Right kidney (tissue), 9 donors: ENCODE results near the gene SLC34A2.
A peak's percentile ranks its signal among the peaks of the same experiment; 100 is the strongest.
"Not testable (repeated sequence)": the region's sequence is repeated elsewhere in the genome, so short reads cannot be mapped to it uniquely, and the experiment has no call there.

Experiments used
- DNase-seq: peaks from one replicate; pipeline ENCODE4 v3.0.0-alpha.2; 2016
- long read RNA-seq, 8 donors: transcript quantifications; one replicate each; lab custom pipeline, GENCODE V29; 2026

Gene SLC34A2, protein sequence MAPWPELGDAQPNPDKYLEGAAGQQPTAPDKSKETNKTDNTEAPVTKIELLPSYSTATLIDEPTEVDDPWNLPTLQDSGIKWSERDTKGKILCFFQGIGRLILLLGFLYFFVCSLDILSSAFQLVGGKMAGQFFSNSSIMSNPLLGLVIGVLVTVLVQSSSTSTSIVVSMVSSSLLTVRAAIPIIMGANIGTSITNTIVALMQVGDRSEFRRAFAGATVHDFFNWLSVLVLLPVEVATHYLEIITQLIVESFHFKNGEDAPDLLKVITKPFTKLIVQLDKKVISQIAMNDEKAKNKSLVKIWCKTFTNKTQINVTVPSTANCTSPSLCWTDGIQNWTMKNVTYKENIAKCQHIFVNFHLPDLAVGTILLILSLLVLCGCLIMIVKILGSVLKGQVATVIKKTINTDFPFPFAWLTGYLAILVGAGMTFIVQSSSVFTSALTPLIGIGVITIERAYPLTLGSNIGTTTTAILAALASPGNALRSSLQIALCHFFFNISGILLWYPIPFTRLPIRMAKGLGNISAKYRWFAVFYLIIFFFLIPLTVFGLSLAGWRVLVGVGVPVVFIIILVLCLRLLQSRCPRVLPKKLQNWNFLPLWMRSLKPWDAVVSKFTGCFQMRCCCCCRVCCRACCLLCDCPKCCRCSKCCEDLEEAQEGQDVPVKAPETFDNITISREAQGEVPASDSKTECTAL
- long read RNA-seq, donor 1, full-length matches to known transcripts: 6 of 6 reads
- long read RNA-seq, donor 1, partial matches to known transcripts: 0 of 6 reads
- long read RNA-seq, donor 1, other reads (novel, unspliced or antisense): 0 of 6 reads
- long read RNA-seq, donor 2: 0 reads
- long read RNA-seq, donor 3, full-length matches to known transcripts: 1 of 1 reads
- long read RNA-seq, donor 3, partial matches to known transcripts: 0 of 1 reads
- long read RNA-seq, donor 3, other reads (novel, unspliced or antisense): 0 of 1 reads
- long read RNA-seq, donor 4, full-length matches to known transcripts: 2 of 2 reads
- long read RNA-seq, donor 4, partial matches to known transcripts: 0 of 2 reads
- long read RNA-seq, donor 4, other reads (novel, unspliced or antisense): 0 of 2 reads
- long read RNA-seq, donor 5, partial matches to known transcripts: 0 of 3 reads
- long read RNA-seq, donor 5, other reads (novel, unspliced or antisense): 0 of 3 reads
- long read RNA-seq, donor 6: 0 reads
- long read RNA-seq, donor 7: 0 reads
- long read RNA-seq, donor 8: 0 reads

DNA sequence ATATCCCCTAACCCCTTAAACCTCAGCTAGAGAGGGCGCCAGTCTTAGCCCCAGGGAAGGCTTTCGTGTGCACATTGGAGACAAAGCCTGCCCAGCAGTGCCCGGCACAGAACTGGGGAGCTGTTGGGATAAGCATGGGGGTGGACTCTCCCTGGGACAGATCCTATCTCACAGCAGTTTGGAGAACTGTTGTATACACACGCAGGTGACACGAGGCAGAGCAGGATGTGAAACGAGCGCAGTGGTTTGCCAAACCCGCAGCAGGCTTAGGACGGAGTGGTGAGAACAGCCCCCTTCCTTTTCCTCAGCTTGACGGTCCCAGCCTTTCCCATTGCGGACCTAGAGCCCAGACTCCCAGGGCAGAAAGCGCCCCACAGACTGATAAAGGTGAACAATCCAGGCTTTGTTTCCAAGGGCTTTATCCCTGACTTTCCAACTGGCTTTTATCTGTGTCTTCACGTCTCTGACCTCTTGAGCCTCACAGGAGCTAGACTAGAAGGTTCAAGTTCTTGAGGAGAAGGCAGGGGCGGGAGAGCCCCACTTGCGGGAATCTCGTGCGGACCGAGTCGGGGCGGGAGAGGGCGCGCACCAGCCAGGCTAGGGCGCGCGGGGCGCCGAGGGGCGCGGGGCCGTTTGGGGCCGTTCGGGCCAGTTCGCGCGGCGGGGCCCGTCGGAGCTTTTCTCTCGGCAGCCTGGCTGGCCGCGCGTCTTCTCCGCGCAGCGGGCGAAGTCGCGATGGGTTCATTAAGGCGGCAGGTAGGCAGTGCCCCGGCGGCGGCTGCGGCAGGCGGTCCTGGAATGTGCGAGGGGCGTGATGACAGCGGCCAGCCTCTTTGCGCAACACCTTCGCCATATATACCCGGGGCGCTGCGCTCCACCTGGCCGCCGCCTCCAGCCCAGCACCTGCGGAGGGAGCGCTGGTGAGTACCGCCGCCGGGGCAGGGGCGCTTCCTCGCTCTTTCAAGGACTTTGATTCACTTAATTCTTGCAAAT, at the start of gene SLC34A2:
Gene SLC34A2 (plus strand): TSS at position 881 of the 993 bp plus-strand sequence. CDS start 6,650 bp downstream, outside the sequence.
- DNase-seq: peak; percentile 71

DNA sequence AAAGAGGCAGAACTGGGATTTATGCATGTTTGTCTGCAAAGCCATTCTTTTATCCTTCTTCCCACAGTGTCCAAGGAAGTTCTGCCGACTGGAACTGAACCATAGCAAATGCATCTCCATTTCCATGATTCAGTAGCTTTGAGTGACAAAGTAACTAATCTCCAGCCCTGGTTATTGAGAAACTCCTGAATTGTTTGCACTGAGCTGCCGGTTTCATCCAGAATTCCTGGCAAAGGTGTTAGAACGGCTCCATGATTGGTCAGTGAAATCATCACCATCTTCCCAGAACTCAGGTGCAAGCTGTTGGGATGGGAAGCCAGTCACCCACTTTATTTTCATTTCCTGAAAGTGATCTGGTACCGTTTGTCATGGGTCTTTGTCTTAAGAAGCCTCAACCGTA, 47.0 kb upstream of the SLC34A2 start:
- DNase-seq: peak; percentile 26

DNA sequence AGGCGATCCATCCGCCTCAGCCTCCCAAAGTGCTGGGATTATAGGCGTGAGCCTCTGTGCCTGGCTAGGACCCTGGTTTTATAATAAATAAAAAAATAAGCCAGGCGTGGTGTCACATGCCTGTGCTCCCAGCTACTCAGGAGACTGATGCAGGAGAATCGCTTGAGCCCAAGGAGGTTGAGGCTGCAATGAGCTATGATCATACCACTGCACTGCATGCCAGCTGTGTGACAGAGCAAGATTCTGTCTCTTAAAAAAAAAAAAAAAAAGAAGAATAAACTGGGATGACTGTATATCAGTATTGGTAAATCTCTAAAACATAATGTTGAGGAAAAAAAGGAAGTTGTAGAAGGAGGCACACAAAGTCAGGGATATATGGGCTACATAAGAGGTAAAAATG, 45.7 kb upstream of the SLC34A2 start:
- no peak for DNase-seq

DNA sequence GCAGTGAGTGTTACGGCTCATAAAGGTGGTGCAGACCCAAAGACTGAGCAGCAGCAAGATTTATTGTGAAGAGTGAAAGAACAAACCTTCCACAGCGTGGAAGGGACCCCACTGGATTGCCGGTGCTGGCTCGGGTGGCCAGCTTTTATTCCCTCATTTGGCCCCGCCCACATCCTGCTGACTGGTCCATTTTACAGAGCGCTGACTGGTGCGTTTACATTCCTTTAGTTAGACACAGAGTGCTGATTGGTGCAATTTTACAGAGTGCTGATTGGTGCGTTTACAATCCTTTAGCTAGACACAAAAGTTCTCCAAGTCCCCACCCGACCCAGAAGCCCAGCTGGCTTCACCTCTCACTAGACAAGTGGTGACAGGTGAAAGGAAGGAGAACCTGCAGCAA, 42.0 kb upstream of the SLC34A2 start:
- DNase-seq: not testable (repeated sequence)

DNA sequence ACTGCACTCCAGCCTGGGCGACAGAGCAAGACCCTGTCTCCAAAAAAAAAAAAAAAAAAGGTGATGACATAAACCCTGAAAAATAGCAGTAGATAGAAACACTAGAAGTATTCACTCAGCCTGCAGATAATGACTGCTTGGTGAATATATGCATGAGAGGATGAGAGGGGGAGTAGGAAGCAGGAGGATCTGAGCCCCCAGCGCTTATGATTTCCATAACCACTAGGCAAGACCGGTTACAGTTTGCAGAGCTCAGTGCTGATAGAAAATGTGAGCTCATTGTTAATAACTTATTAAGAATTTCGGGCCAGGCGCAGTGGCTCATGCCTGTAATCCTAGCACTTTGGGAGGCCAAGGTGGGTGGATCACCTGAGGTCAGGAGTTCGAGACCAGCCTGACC, 40.8 kb upstream of the SLC34A2 start:
- DNase-seq: no peak

DNA sequence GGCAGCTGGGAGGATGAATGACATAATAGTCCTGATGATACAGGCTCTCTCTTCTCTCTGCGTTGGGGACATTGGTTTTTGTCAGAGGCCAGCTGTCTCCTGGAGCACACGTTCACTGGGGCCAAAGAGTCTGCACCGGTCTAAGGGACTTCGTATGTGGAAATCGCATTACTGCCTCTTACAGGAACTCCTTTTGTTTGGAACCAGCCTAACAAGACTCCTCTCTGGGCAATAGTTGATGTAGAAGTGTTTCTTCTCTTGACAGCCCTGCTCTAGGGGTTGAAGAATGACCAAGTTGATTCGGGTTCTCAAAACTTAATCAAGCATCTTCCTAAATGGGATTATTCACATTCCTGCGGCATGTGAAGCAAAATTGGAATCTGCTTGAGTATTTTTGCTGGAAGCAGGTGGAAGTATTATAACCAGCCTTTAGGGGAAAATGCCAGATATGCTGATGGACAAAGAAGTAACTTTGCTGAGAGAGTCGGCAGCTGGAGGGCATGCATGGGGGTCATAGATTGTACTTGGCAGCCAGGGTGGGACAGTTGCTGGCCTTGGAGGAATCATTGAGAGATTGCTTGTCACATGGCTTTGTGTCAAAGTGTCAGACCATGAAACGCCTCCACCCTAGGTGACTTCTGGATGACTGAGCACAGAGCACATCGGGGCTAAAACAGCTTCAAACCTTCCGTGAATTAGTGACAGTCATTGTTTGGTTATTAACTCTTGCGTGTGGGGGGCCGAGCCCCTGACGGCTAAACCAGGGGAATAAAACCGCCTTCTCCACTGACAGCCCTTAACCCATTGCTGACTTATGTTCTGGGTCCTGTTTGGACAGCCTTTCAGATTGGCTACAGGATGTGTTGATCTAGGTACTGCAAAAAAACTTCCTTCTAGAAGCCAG, 34.4 kb upstream of the SLC34A2 start:
- peak; percentile 38 for DNase-seq

DNA sequence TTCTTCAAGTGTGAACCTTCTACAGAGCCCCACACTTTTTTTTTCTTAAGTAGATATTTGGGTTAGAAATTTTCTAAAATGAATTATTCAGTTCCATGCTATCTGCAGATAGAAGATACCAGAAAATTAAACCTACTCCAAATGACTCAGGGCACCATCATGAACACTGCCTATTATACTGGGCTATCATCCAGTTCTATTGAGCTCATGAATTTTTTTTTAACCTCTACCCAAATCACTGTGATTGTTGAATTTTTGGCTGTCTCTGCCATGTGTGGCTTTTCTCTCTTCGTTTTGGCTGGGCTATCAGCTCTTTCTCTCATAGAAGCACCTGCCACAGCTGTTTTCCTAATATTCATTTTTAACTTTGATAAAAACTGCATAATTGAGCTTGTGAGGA, 31.0 kb upstream of the SLC34A2 start:
- DNase-seq: no peak

DNA sequence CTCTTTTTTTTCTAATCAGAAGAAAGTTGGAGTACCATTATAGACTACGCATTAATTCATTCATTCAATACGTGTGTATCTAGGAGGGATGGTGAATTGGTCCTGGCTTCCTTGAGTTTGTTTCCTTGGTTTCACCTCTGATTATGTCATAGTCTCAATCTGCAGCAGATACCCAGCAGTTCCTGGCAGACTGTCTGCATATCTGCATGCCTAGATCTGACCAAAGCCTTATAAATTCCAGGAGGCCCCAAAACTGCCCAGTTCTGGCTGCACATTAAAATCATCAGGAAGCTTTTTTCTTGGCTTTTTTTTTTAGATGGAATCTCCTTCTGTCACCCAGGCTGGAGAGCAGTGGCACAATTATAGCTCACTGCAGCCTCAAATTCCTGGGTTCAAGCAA, 27.2 kb upstream of the SLC34A2 start:
- DNase-seq: no peak

DNA sequence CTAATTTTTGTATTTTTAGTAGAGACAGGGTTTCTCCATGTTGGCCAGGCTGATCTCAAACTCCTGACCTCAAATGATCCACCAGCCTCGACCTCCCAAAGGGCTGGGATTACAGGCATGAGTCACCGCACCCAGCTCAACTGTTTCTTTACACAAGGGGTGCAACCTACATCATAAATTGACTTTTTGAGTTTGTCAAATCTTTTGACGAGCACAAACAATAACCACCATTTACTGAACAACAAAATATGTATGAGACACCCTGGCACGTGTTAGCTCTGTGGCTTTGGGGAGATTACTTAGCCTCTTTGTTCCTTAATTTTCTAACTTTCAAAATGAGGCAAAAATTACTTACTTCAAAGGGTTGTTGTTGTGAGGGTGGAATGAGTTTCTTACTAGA, 23.5 kb upstream of the SLC34A2 start:
- no peak for DNase-seq

DNA sequence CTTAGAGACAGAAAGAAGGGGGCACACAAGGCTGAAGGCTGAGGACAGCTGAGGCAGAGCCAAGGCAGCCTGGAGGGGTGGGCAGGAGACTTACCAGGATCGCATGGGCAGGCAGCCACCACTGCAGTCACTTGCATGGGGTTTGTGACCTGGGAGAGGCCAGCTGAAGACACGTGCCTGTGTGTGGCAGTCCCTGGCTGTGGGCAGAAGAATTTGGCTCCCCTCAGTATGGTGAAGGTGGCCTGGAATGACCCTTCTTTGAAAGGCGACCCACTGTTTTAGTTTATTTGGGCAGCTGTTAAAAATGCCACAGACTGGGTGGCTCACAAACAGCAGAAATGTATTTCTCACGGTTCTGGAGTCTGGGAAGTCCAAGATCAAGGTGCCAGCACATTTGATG, 22.1 kb upstream of the SLC34A2 start:
- no peak for DNase-seq

DNA sequence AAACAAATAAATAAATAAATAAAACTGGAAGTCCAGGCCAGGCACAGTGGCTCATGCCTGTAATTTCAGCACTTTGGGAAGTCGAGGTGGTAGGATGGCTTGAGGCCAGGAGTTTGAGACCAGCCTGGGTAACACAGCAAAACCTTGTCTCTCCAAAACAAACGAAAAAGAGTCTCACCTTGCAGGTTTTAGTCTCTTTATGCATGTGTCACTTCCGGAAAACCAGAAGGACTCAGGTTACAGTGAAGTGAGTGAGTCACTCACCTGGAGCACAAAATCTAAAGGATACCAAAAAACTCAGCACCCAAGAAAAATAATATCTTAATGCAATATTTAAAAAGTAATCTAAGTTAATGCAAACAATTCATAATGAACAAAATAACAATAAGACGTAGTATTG, 20.1 kb upstream of the SLC34A2 start:
- no peak for DNase-seq

DNA sequence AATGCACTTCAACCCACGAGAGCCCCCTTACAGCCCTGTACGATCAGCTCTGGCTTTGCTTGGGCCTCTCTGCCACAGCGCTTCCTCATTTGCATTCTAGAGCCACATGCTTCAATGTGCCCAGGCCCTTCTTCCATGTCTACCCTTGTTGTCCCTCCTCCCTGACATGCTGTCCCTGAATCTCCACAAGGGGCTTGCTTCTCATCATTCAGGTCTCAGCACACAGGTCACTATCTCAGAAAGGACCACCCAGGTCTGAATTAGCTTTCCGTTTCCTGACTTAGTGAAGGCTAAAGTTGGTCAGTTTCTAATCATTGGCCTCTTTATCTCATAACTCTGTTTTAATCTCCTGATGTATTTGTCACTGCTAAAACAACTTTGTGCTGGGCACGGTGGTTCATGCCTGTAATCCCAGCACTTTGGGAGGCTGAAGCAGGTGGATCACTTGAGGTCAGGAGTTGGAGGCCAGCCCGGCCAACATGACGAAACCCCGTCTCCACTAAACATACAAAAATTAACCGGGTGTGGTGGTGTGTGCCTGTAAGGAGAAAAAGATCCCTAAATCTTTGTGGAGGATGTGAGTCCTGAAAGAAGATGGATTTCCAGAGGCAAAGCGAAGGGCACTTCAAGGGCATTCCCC, 17.9 kb upstream of the SLC34A2 start:
- DNase-seq: no peak

DNA sequence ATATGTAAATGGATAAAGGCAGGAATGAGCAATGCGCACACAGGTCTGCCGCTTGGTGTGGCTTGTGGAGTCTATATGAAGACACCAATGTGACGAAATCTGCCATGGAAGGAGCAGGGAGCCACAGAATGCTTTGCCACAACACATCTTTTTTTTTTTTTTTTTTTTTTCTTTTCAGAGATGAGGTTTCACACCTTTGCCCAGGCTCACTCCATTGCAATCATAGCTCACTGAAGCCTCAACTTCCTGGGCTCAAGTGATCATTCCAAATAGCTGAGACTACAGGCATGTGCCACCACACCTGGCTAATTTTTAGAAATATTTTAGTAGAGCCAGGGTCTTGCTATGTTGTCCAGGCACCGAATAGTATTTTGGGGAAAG, 17.4 kb upstream of the SLC34A2 start:
- DNase-seq: no peak

DNA sequence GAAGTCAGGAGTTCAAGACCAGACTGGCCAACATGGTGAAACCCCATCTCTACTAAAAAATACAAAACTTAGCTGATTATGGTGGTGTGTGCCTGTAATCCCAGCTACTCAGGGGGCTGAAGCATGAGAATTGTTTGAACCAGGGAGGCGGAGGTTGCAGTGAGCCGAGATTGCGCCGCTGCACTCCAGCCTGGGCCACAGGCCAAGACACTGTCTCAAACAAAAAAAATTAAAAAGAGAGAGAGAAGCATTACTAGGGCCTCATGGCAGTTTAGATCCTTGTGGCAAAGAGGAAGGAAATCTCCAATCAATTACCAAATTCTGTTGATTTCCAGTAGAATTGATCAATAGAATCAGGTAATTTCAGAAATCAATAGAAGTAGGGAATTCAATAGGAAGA, 16.8 kb upstream of the SLC34A2 start:
- no peak for DNase-seq

DNA sequence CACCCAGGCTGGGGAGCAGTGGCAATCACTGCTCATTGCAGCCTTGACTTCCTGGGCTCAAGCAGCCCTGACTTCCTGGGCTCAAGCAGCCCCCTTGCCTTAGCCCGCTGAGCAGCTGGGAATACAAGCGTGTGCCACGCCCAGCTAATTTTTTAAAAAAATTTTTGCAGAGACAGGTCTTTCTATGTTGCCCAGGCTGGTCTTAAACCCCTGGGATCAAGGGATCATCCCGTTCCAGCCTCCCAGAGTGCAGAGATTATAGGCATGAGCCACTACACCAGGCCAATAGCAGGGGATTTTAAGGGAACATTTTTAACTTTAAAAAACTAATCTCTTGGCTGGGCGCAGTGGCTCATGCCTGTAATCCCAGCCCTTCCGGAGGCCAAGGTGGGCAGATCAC, 5.3 kb upstream of the SLC34A2 start:
- no peak for DNase-seq

DNA sequence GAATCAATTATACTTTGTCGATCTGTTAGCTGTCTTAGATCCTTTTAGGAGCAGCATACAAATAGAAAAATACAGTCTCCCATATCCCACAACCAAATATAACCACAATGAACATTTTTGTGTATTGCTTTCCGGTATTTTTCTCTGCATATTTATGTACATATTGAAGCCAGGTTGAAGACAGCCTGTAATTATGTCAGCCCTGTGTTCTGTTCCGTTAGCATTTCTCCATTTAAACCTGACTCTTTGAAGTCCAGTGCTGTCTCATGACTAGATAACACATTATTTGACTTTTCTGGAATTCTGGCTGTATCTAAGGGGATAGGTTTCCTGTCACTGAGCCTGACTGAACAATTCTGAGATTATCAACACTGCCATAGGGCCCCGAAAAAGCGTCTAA, 4.0 kb upstream of the SLC34A2 start:
- no peak for DNase-seq

DNA sequence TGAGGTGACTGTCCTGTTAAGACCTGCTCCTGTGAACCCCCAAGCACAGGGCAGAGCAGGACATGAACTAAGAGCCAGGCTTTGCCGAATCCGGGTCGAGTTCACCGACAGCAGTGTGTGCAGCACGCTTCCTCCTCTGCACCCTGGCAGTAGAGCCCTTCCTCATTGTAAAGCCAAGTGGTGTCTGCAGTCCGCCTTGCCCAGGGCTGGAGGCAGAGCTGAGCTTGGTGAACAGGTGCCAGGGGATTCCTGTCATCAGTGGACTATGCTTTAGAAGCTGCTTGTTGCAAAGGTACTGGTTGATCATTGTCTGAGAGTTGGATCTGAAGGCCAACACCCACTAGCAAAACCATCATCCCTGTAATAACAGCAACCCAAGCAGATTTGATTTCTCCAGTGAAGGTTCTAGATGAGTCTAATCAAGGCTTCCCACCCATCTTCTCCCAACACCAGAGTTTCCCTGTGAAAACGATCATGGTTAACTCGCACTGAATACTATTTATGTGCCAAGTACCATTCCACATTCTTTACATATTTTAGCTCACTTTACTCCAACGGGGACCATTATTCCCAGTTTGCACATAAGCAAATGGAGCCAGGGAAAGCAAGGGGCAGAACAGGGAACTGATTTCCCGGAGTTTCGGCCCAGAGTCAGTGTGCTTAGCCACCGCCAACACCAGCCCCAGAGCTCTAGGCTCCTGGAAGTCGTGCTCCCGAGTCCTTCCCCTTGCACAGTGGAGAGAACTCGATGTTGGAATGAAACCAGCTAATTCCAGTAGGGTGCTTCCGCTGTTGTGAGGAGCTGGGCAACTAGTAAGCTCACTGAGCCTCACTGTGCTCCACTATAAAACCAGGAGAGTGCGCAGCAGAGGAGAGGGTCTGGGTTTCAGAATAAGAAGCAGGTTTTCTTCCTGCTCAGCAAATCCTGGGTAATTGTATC, 1.4 kb upstream of the SLC34A2 start:
- DNase-seq: no peak

DNA sequence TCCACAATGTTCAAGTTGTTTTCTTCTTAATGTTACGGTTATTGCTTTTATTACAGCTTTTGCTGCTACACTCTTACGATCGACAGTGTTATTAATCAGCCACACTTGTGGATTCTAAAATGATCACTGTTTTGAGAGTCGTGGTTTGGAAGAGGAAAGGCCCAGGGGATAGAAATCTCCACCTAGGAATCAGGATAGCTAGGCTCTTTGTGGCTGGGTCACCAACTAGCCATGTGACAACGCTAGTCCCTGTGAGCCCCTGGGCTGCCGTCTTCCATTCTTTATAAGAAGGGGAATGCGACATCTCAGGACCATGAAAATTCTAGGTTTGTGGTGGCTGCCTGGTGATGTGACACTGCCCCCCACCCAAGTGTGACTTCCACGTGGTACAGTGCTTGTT, 380 bp downstream of the SLC34A2 start:
- no peak for DNase-seq

DNA sequence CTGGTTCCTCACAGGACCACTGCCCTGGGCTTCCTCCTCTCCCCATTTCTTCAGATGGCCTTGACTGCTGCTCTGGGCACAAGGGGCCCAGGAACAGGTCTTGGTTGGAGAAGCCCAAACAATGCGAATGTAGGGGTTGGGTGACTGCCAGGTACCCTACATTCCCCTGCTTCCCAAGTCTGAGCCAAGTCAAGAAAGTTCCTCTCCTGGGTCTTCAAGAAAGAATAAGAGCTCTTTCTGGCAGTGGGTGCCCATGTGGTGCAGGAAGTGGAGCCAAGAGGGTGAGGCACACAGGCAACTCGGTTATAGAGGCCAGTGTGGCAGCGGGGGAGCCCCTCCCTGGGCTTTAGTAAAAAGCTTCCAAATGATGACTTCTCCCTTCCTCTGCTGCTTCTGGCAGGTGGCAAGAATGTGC, 2.7 kb downstream of the SLC34A2 start:
- no peak for DNase-seq
